Epidermal melanocyte (primary cell): ENCODE measurements around the gene KSR2.

Source experiments
- DNase-seq: peaks from one replicate; pipeline ENCODE4 v3.0.0; 2011; ENCODE audit warnings: low spot score; ENCODE audit not compliant: insufficient read length

Gene KSR2

DNA sequence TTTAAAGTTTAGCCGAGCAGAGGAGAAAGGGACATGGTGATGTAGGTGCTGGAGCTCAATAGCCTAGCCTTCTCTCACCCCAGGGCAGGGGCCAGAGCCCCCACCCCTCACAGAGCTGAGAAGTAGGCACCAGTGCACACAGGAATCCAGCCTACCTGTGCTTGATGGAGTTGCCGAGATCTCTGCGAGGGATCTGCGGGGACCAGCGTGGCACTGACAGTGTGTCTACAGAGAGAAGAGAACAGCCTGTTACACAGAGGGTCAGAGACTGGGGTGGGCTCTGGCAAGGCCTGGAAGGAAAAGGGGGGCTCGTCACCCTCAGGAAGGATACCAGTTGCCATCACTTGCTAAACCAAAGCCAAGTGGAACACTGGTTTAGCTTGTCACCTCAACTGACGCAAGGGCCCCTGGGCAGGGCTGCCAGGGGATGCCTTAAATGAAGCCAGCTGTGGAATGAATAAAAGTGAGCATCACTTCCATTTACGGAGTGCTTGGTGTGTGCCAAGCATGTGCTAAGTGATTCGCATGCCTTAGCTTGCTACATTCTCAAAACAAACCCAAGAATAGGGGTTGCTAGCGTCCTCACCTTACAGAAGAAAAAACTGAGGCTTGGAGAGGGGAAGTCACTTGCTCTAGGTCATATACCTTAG is 386.5 kb downstream of the KSR2 start:
- no peak for DNase-seq

DNA sequence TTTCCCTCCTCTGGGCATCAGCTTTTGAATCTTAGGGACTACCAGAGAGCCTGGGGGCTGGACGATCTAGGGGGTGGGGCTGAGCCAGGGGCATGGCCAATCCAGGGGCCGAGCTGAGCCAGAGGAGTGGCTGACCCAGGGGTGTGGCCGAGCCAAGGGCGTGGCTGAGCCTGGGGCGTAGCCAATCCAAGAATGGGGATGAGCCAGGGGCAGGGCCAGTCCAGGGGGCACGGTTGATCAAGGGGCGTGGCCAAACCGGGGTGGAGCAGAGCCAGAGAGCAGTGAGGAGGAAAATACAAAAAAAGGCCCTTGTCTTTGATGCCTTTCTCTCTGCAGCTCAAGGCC is 388.1 kb downstream of the KSR2 start:
- DNase-seq = no peak

DNA sequence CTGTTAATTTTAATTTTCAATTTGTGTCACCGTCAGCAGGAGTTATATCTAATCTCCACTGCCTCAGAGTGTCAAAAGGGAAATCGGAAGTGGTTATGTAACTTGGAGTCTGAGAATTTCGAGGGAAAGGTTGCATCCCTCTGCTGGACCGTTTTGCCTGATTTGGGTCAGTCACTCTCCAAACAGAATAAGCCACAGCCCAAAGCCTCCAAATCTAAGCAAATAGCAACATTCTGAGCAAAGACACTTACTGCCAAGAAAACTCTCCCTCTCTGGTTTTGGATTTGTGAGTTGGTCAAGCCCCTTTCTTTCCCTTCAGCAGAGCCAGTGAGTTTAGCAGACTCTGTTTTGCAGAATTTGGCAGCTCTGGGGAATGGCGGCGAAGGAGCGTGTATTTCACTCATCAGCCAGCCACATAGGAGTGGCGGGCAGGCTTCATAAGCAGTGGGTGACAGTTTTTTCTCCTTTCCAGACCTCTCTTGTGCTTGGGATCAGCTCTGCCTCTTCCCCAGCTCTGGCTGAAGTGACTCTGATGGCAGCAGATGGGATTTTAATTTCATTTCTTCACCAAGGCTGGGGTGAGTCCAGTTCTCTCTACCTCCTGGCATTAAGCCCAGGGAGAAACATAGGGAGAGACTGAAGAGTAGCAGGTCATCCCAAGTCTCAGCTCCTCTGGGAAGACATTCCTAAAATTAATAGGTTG is 388.6 kb downstream of the KSR2 start:
- no peak for DNase-seq

DNA sequence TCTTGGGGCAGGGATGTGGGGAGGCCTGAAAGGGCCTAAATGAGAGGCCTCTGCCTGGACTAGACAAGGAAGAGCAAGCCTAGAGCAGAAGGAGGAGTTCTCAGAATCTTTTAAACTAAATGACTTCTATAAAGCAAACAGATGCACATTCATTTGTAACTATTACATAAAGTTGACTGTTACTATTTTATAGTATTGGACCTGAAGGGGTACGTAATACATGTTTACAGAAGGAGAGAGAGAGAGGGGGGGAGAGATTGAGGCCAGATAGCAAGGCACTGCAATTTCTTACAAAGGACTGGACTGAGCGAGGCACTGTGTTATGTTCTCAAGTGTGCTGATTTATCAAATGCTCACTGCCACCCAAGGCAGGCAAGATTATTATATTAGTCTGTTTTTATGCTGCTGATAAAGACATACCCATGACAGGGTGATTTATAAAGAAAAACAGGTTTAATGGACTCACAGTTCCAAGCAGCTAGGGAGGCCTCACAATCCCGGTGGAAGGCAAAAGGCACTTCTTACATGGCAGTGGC is 391.6 kb downstream of the KSR2 start:
- no peak for DNase-seq

DNA sequence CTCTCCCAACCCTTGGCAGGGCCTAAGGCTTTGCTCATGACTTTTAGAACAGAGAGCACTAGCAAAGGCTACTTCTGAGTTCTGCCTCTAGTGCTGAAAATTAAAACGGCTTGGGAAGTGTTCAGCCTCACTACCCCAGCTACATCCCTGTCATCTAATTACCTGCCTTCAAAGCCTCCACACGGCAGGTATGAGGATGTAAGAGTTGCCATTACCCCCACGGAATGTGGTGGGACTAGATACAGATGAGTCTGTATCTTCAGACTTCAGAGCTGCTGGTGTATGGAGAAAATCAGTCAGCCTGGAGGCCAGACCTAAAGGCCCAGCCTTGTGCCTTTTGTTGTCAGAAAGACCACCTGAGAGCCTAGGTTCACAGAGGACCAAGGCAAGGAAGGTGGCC is 392.7 kb downstream of the KSR2 start:
- no peak for DNase-seq

DNA sequence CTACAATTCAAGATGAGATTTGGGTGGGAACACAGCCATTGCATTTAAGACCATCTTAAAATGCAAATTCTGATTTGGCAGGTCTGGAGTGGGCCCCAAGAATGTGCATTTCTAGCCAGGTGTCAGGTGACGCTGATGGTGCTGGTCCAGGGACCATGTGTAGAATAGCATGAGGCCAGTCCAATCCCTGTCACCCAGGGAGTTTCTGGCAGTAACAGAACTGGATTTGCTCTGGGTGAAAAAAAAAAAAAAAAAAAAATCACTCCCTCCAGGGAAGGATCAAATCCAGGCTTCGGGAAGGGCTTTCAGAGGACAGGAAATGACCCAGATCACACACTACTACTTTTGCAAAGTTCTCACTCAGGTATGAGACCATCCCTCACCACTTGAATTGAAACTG is 394.1 kb downstream of the KSR2 start:
- no peak for DNase-seq

DNA sequence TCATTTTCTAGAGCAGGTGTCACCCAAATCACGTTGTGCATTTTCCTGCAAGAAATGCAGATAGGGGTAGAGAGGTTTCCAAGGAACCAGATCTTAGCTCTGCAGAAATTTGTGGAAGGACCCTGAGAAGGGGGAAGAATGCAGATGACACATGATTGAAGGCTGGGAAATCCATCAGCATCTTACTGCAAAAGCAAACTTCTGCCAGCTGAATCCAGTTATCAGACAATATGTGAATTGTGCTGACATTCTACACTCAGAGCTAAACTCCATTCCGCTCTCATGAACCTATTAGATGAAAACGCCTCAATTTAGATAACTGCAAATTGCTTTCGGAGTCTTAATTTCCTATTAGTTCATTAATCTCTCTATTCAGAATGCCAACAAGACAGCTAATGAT is 396.0 kb downstream of the KSR2 start:
- DNase-seq = no peak

DNA sequence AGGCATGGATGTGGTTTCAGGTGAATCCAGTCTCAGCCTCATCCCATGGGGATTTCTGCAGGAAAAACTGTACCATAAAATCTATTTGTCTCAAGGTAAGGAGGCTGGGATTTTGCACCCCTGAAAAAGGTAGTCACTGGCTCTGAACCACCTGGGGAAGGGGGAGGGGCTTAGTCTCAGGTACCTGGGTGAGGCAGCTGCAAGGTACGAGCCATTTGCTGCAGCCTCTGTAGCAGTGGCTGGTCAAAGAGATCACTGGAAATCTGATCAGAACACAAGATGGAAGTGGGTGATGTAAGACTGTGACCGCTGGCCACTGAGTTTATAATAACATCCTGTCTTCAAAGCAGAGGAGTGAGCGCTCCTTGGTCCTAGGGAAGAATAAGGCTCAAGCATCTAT is 397.5 kb downstream of the KSR2 start:
- no peak for DNase-seq

DNA sequence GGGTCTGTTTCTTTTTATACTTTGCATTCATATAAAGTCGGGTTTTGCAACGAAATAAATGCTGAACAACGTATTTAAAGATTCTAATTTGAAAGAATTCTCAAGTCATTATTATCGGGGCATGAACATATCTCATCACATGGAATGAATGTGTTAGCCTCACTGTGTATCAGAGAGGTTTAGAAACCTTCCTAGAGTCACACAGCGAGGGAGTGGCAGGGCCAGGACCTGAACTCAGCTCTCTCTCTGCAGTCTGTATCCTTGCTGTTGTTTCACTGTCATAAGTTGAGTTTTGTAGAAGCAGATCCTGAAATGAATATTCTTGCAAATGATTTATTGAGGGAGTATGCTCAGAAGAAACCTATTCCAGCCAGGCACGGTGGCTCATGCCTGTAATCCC is 398.2 kb downstream of the KSR2 start:
- no peak for DNase-seq

DNA sequence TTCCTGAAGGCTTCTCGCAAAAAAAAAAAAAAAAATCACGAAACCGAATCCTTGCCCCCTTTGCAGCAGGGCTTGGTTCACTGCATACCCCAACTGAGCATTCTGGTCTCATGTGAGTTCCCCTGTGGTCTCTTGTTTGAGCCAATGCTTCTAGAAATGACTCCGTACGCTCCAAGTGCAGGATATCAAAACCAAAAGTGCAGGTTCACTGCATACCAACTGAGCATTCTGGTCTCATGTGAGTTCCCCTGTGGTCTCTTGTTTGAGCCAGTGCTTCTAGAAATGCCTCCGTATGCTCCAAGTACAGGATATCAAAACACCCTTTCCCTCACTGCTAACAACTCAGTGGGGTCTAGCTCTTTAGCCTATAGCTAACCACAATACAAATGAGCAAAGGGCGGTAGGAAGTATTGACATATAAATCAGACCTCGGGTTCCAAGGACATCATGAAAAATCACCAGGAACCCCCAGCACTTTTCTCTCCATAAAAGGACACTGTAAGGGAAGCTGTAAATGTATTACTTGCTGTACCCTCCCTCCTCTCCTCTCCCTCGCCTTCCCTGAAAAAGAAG is 401.1 kb downstream of the KSR2 start:
- no peak for DNase-seq

DNA sequence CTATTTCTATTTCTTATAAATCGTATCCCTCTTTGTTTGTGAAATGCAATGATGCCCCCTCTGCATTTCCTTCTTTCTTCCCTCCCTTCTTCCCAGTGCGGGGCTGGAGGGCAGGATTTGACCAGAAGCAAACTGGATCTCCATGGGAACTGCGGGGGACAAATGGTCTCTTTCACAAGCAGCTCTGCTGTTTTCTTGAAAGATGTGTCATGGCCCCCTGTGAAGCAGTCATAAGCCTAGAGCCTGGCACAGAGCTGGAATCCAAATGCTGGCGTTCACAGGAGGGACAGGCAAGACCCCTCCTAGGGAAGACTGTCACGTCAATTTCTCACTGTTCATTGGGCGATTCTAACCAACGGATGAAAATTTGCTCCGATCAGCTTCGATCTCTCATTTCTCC is 403.9 kb downstream of the KSR2 start:
- no peak for DNase-seq

DNA sequence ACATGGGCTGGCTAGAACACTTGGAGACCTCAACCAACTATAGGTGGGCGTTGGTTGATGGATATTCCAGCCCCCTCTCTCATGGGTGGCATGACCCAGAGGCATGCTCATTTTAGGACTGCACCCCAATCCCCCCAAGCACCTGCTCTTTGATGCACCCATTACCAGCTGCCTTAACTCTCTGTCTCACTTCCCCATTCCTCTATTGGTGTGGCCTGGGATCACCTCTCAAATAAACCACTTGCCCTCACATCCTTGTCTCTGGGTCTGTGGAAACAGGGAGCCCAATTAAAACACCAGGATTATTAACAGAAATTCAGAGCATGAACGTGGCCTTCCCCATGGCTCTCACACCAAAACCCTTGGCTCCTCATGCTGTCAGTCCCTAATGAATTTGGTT is 405.1 kb downstream of the KSR2 start:
- no peak for DNase-seq

DNA sequence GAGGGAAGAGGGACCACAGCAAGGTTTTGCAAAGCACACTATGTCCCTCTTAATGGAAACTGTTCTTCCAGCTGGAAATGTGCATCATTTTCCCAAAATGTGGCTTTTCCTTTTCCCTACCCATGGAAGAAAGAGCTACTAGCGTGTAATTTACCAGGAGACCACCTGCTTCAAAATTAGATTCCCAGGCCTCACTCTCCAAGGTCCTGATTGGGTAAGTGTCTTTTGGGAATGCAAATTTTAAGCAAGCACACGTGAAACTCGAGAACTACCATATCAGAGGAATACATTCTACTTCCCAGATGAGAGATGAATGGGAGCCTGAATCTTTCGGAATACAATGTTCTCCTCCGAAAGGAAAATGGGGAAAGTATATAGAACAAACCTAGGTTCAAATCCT is 405.8 kb downstream of the KSR2 start:
- no peak for DNase-seq

DNA sequence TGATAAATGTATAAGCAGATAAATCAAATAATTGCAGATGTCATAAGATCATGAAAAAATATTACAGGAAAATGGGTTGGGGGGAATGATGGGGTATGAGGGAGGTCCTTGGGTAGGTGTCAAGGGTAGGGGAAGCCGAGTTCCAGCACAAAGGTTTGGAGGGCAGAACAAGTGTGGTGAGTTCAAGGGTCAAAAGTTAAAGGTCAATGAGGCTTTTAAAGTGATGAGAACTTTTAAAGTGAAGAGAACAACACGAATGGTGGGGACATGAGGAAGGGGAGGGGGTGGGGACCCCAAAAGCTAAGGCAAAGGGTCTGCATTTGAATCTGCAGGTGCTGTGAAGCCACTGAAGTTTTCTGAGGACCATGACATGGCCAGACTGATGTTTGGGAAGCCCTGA is 406.8 kb downstream of the KSR2 start:
- no peak for DNase-seq

DNA sequence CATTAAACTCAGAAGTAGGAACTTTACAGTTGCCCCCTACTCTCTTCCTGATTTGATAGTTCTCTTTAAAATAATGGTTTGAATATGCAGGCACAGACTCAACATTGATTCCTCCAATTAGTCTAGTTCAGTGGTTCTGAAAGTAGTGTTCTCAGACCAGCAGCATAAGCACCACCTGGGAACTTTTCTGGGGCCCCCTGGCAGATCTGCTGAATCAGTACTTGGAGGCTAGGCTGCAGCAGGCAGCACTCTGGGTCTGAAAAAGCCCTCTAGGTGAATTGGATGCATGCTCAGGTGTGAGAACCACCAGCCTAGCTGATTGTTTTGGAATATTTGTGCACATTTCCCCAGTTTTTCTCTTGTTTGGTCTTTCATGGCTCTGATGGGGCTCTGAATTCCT is 408.8 kb downstream of the KSR2 start:
- no peak for DNase-seq

DNA sequence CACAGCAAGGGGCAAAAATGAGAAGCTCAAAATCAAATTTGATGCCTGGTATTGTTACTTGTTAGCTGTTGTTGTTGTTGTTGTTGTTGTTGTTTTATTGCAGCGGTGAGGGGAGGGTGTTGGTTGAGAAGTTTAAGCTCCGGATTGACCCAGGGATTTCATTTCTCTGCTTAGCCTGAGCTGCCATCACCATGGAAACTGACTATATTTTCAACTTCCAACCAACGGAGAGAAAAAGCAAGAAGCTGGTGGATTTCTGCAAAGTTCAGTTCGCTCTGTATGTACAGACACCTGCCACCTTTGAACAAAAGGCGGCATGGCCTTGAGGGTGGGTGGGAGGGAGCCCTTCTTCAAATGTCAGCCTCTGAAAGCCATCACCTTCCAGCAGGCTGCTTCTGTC is 412.9 kb downstream of the KSR2 start:
- no peak for DNase-seq

DNA sequence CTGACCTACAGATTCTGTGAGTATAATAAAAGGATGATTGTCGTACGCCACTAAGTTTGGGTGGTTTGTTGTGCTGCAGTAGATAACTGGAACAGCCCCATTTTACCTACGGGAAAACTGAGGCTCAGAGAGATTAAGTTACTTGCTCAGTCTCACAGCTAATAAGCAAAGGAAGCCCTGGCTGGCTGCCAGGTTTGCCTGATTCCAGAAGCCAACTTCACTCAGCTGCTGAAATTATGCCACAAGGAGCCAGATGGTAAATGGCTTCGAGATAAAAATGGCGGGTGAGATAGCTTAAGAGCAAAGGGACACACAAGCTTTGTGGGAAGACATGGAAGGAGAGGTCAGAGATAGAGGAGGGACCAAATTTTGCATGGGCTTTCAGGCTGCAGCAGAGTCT is 415.8 kb downstream of the KSR2 start:
- DNase-seq = no peak

DNA sequence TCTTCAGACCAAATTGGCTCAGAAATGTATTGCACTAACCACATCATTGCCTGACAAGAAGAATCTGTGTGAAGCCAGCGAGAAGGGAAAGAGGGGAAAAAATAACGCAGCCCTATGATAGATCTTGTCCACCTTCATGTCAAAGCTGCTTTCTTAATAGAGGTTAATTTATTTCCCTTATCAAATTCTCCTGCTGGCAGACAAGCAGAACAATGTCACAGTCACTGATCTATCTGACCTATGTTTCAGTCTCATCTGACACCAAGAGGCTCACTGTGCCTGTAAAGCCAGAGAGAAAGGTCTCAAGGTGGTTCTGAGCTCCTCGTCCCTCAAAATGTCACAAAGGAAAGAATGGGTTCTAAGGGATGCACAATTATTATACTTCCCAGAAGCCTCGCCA is 417.1 kb downstream of the KSR2 start:
- DNase-seq = no peak

DNA sequence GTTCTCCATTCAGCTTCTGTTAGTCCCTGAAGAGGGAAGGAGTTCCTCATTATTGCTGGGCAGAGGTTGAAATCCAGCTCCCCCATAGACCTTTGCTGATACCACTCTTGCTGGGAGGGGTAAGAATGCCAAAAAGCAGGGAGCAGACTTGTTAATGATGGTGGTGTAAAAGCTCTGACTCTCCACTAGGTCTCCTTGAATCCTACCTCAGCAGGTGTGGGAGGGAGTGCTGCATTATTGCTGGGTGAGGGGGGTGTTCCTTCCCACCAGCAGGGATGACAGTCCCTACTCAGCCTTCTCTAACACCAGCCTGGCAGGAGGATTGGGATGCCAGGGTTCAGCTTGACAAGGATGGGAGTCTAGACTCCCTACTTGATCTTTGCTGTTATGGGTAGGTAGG is 421.6 kb downstream of the KSR2 start:
- DNase-seq = no peak

DNA sequence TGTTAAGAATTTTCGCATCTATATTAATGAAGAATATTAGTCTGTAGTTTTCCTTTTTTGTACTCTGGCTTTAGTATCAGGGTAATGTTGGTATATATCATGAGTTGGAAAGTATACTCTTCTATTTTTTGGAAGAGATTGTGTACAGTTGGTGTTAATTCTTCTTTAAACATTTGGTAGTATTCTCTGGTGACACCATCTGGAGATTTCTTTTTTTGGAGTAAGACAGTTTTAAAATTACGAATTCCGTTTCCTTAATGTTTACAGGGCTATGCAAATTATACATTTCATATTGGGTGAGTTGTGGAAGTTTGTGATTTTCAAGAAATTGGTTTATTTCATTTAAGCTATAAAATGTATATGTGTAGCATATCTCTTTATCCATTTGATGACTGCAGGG is 423.6 kb downstream of the KSR2 start:
- DNase-seq = no peak

DNA sequence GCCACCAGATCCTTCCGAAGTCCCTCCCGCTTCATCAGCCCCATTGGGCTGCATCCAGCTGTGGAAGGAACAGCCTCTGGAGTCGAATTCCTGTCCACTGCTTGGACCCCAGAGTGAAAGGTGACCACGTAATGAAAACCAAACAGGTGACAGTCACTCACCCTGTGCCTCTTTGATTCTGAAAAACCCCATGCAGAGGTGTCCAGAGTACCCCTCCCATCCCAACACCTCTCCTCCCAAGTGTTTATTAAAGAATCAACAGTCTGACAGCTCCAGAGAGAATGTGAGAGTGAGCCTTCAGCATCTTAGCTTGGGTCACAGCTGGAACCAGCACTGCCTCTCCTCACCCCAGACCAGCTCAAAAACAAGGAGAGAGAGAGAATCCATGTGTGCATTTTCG is 428.8 kb downstream of the KSR2 start:
- DNase-seq = no peak

DNA sequence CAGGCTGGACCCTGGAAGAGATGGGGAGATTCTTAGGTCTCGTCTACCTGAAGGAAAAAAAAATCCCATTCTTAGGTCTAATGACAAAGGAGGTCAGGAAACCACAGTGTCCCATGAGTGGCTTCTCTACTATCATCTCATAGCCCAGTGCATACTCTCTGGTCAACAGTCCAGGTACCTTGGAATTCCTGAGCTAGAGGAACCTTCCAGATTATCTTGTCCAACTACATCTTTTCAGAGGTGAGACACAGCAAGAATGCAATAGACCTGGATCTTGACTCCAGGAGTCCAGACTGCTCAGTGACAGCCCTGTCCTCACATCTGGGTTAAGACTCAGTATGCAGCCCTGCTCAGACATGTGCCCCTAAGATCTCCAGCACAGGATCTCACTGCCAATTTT is 429.9 kb downstream of the KSR2 start:
- no peak for DNase-seq
